GM21717 (cell line): ENCODE measurements around the gene RXRA.

Experiments used
- ATAC-seq: cut with Tn5 transposase; IDR thresholded peaks from one replicate; pipeline ENCODE4 v1.9.1; 2021; ENCODE audit warnings: mild to moderate bottlenecking, moderate library complexity; ENCODE audit not compliant: unreplicated experiment

The RXRA gene

GRCh38 chr9:134461426-134461982 lies 135.2 kb downstream of the RXRA start:
- ATAC-seq: no peak

- ATAC-seq: no peak
Measured at GRCh38 chr9:134462318-134462717, 136.1 kb downstream of the RXRA start.

- no peak for ATAC-seq
Measured at GRCh38 chr9:134463280-134463679, 137.0 kb downstream of the RXRA start.

GRCh38 chr9:134466869-134467616 lies 140.8 kb downstream of the RXRA start:
- ATAC-seq: no peak

- ATAC-seq: no peak
Measured at GRCh38 chr9:134468358-134468757, 142.1 kb downstream of the RXRA start.

GRCh38 chr9:134469041-134469875 lies 143.0 kb downstream of the RXRA start:
- ATAC-seq: no peak

- no peak for ATAC-seq
Measured at GRCh38 chr9:134472256-134472655, 146.0 kb downstream of the RXRA start.

- no peak for ATAC-seq
Measured at GRCh38 chr9:134473141-134474054, 147.1 kb downstream of the RXRA start.

GRCh38 chr9:134474055-134474370 lies 147.8 kb downstream of the RXRA start:
- no peak for ATAC-seq

GRCh38 chr9:134475011-134475790 lies 148.9 kb downstream of the RXRA start:
- ATAC-seq: no peak

GRCh38 chr9:134476272-134476941 lies 150.2 kb downstream of the RXRA start:
- ATAC-seq: no peak

- ATAC-seq: no peak
Measured at GRCh38 chr9:134476942-134477335, 150.7 kb downstream of the RXRA start.

- no peak for ATAC-seq
Measured at GRCh38 chr9:134477342-134477925, 151.2 kb downstream of the RXRA start.

GRCh38 chr9:134477927-134478326 lies 151.7 kb downstream of the RXRA start:
- ATAC-seq: no peak

GRCh38 chr9:134481762-134482161 lies 155.5 kb downstream of the RXRA start:
- ATAC-seq: no peak

GRCh38 chr9:134482226-134482625 lies 156.0 kb downstream of the RXRA start:
- ATAC-seq: no peak

- ATAC-seq: no peak
Measured at GRCh38 chr9:134483361-134484184, 157.3 kb downstream of the RXRA start.

- ATAC-seq: no peak
Measured at GRCh38 chr9:134484479-134484878, 158.2 kb downstream of the RXRA start.
